ENCODE data around the gene TYMP.

- TF ChIP-seq EP300 (IDR thresholded peaks at IDR 0.05; ENCODE audit: borderline replicate concordance in 1 of 2, low read depth in 1 of 2, low read length in 1 of 2), result no peak
- TF ChIP-seq CTCF (IDR thresholded peaks at IDR 0.05), result no peak
These were observed 21.4 kb upstream of the TYMP start for GRCh38 chr22:50551160-50551752.

Data from SK-N-SH (cell line).